ENCODE results near the gene ITGAE. TPM values are rescaled to one million over a fixed set of nuclear protein-coding genes. Genes with fewer than 3 reads are reported as not detected.
"Not testable (repeated sequence)": the region's sequence is repeated elsewhere in the genome, so short reads cannot be mapped to it uniquely, and the experiment has no call there.

The ITGAE gene
- total RNA-seq, 1 donor from 2014 or later: 8.7 TPM

DNA sequence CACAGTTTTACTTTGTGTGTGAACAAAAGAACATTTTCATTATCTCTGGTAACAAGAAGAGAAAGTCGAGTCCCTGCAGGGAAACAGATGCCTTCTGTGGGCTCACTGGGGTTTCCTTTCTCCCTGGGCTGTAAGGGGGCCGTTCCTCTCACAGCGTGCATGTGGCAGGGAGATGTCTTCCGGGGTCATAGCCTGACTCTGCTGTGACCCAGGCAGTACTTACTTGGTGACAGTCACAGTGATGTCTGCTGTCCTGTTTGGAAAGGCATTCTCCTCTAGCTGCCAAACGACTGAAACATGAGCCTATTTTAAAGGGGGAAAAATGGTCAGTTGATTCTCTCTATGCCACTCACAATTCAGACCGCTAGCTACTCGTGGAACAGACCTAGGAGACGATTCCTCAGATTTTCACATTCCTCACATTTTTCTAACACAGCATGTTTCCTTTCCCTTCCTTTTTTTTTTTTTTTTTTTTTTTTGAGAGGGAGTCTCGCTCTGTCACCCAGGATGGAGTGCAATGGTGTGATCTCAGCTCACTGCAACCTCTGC is 70.0 kb downstream of the ITGAE start:
- peak; percentile 30 for DNase-seq (ENCODE audit: low read depth)

DNA sequence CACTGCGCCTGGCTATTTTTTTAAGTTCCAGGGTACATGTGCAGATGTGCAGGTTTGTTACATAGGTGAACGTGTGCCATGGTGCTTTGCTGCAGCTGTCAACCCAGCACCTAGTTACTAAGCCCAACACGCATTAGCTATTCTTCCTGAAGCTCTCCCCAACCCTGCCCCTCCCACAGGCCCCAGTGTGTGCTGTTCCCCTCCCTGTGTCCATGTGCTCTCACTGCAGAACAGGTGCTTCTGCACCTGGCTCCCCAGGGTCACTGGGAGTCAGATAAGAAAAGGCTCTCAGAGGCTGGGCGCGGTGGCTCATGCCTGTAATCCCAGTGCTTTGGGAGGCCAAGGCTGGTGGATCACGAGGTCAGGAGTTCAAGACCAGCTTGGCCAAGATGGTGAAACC is 71.1 kb downstream of the ITGAE start:
- no peak for DNase-seq (ENCODE audit: low read depth)

DNA sequence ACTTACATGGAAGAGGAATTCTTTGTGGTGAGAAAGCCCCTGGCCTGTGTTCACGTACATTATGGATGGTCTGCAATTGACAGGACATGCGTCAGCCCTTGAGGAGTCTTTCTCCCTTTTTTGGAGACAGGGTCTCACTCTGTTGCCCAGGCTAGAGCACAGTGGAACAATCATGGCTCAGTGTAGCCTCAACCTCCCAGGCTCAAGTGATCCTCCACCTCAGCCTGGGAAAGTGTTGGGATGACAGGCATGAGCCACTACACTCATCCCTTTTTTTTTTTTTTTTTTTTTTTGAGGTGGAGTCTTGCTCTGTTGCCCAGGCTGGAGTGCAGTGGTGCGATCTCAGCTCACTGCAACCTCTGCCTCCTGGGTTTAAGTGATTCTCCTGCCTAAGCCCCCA is 72.9 kb downstream of the ITGAE start:
- DNase-seq (ENCODE audit: low read depth): not testable (repeated sequence)

DNA sequence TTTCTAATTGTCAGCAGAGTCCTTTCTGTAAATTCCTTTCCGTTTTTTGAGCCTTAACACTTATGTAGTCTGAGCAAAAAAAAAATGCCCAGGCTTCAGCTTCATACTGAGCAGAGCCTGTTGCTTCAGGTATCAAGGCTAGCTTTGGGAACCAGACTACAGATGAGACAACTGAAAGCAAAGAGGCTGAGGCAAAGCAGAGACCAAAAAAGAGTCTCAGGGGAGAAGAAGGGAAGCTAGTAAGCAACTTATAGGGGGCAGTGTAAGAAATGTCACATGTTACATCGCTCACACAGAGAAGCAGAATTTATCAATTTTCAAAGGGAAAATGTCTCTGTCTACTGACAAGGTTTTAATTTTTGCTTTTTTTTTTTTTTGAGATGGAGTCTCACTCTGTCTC is 73.9 kb downstream of the ITGAE start:
- no peak for DNase-seq (ENCODE audit: low read depth)

DNA sequence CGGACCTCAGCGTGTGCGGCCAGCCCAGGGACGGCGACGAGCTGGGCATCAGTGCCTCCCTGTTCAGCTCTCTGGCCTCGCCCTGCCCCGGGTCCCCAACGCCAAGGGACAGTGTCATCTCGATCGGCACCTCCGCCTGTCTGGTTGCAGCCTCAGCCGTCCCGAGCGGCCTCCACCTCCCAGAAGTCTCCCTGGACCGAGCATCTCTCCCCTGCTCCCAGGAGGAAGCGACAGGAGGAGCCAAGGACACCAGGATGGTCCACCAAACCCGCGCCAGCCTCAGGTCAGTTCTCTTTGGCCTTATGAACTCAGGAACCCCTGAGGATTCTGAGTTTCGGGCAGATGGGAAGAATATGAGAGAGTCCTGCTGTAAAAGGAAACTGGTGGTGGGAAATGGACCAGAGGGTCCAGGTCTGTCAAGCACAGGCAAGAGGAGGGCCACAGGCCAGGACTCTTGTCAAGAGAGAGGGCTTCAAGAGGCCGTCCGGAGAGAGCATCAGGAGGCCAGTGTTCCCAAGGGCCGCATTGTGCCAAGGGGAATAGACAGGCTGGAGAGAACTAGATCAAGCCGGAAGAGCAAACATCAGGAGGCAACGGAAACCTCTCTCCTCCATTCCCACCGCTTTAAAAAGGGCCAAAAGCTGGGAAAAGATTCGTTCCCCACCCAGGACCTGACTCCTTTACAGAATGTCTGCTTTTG is 76.5 kb downstream of the ITGAE start:
- no peak for DNase-seq (ENCODE audit: low read depth)

DNA sequence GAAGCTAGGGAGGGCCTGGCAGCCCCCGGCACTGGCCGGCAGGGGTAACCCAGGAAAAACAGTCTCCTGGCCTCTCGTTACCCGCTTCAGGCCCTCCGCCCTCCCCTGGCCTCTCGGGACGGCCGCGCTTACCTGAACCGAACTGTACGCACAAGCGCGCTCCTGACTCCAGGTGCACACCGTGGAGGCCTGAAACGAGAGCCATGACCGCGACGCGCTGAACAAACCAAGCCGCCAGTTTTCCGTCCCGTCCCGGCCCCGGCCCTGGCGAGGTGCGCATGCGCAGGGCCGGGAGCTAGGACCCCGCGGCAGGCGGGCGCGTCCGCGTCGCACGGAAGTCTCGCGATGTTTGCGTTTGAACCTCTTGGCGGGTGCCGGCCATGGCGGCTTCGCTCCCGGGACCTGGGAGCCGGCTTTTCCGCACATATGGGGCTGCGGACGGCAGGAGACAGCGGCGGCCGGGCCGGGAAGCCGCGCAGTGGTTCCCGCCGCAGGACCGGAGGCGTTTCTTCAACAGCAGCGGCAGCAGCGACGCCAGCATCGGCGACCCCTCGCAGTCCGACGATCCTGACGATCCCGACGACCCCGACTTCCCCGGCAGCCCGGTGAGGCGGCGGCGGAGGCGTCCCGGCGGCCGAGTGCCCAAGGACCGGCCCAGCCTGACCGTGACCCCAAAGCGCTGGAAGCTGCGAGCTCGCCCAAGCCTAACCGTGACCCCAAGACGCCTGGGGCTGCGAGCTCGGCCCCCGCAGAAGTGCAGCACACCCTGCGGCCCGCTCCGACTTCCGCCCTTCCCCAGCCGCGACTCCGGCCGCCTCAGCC is 77.2 kb downstream of the ITGAE start, which contains the start of gene HASPIN:
HASPIN (plus strand) TSS at position 348 of the 822 bp plus-strand sequence; CDS start at position 381, 33 bp downstream.
- DNase-seq (ENCODE audit: low read depth): peak; percentile 65

DNA sequence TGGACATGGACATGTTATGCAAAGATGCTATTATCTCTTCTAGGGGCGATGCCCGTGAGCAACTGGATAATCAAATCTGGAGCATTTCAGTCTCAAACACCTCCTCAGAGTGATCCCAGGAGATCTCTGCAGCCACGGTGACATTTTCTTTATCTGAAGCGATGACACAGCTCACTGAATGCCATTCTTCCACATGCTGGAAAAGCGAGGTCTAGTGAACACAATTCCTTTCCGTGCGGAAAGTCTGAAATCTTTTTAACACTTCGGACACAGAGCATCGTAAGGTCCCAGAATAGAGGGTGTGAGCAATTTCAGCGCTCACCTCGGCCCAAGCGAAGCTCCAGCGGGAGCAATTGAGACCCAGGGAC is 77.8 kb downstream of the ITGAE start:
- DNase-seq (ENCODE audit: low read depth): peak; percentile 25

DNA sequence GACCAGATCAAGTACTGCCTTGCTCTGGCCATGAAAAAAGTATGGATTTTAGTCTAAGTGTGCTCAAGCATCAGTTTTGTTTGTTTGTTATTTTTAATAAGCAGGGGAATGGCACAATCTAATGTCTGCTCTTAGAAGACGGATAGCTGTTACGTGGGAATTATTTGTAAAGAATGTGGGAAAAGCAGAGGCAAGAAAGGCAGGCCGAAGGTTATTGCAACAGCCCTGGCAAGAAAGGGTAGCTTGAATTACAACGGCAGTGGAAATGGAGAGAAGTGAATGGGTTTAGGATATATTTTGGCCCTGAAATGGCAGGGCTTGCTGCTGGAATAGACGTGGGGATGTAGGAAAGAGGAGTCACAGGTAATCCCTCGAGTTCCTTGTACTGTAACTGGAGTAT is 78.3 kb downstream of the ITGAE start:
- peak; percentile 10 for DNase-seq (ENCODE audit: low read depth)

DNA sequence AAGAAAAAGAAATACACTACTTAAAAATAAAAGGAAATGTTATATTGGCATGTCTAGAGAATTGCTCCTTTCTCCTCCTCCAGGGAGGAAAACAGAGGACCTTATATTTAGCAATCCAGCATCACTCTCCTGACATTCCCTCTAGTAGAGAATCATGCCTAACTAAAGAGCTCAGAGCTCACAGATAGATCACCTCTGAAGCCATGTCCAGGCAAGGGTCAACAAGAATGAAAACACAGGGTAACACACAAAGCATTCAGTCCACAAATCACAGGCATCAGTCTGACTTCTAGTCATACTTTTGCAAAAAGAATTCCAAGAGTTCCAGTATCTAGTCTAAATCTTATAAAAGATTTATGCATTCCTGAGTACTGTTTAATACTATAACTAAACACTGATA is 81.7 kb downstream of the ITGAE start:
- no peak for DNase-seq (ENCODE audit: low read depth)

DNA sequence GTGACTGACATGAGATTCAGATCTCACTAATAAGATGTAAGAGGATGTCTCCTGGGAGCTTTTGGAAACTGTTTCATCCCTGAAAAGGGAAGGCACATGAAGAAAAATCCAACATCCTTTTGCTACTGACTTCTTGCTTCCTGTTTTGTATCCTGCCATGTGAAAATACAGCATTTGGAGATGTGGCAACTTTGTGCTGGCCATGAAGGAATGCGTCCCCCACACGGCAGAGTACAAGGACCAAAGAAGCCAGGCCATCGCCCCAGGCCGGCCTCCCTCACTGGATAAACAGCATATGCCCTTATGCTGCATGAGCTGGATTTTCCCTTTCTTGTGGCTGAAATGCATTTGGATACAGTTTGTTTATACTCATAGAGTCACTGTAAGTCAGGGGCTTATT is 82.8 kb downstream of the ITGAE start:
- DNase-seq (ENCODE audit: low read depth): no peak

DNA sequence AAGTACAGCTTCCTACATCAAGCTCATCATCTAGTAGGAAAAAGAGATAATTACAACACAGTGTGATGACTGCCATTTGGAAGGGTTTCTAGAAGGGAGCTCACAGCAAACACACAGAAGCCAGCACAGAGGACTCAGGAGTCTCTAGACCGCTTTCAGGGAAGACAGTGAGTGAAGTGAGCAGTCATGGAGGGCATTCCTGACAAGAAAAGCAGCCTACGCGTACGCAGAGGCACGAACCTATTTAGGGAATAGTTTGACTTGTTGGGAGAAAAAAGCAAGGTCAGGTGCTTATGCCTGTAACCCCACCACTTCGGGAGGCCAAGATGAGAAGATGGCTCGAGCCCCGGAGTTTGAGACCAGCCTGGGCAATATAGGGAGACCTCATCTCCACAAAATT is 85.7 kb downstream of the ITGAE start:
- DNase-seq (ENCODE audit: low read depth): no peak

DNA sequence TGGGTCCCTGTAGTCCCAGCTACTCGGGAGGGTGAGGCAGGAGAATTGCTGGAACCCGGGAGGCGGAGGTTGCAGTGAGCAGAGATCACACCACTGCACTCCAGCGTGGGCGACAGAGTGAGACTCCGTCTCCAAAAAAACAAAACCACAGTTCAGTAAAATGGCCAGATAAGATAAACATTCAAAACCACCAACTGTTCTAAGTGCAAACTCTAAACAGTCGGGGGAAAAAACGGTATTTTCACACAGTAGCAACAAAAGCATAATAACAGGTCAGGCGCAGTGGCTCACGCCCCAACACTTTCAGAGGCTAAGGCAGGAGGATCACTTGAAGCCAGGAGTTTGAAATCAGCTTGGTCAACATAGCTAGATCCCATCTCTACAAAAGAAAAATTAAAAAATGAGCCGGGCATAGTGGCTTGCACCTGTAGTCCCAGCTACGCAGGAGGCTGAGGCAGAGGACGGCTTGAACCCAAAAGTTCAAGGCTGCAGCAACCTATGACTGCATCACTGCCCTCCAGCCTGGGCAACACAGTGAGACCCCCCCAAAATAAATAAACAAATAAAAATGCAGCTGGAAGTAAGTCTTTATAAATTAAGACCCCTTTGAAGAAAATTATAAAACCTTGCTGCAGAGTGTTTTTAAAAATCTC is 88.1 kb downstream of the ITGAE start:
- DNase-seq (ENCODE audit: low read depth): no peak

DNA sequence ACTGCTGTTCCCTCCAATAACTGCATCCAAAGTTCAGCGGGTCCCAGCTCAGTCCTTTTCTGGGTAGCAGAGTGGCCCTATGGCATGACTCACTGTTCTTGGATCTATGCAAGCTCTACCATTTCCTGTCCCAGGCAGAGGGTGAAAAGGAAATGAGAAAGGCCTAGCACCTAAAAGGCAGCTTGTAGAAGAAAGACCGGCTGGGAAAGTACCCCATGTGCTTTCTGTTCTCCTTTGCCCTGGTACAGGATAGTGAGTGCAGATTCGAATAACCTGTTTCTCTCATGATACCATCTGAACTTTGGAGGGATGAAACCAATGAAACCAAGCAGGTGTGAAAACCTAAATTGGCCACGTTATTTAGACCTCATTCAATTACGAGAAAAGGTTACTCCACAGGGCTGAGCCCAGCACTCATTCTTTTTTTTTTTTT is 90.0 kb downstream of the ITGAE start:
- DNase-seq (ENCODE audit: low read depth): peak; percentile 71

DNA sequence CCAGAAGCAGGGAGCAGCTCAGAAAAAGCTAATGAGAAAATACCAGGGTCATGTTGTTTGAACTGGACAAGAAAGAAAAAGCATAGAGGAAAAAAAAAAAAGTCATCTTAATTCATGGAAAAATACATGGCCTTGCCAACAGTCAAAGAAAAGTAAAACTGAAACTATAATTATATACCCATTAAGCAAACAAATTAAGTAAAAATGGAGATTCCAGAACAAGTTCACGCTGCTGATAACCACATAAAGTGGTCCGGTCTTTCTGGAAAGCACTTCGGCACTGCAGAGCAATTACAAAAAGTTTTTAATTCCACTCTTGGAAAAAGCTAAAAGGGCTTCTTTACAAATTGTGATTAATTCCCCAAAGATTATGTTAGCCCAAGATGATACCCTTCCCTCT is 92.6 kb downstream of the ITGAE start:
- no peak for DNase-seq (ENCODE audit: low read depth)

DNA sequence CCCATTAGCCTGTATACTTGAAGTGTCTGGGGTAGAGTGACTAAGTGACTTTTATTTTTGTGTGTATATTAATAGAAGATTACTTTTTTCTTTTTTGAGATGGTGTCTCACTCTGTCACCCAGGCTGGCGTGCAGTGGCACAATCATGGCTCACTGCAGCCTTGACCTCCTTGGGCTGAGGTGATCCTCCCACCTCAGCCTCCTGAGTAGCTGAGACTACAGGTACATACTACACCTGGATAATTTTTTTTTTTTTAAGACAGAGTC is 95.3 kb downstream of the ITGAE start:
- not testable (repeated sequence) for DNase-seq (ENCODE audit: low read depth)

DNA sequence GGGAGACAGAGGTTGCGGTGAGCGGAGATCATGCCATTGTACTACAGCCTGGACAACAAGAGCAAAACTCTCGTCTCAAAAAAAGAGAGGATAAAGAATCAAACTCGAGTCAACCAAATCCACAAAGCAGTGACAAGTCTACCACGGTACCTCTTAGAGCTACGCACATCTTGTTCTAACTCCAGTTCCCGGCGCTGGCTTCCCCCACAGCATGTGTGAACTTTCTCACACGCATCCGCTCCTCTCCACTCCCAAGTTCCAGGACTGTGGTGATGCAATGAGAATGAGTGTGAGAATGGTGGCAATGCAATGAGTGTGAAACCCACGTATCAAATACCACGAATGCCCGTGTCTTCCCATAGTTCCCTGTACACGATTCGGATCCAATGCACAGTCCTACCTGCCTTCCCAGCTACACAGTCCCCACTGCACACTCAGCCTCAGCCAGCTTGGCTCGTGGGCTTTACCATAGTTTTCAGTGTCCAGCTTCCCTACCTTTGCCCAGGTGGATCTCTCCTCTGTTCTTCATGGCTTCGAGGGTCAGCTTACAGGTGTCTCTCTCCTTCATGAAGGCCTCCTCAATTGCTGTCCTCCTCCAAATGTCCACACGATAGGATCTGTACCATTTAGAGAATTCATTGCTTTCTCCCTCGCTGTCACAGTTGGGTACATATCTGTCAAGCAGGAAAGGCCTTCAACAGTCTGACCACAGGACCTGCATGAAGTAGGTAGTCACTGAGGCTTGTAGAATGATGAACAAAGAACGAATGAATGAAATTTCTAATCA is 95.9 kb downstream of the ITGAE start:
- no peak for DNase-seq (ENCODE audit: low read depth)

DNA sequence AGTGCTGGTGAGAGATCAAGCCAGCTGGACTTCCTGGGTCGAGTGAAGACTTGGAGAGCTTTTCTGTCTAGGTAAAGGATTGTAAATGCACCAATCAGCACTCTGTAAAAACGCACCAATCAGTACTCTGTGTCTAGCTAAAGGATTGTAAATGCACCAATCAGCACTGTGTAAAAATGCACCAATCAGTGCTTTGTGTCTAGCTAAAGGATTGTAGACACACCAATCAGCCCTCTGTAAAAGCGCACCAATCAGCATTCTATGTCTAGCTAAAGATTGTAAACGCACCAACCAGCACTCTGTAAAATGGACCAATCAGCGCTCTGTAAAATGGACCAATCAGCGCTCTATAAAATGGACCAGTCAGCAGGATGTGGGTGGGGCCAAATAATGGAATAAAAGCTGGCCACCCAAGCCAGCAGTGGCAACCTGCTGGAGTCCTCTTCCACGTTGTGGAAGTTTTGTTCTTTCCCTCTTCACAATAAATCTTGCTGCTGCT is 98.9 kb downstream of the ITGAE start:
- not testable (repeated sequence) for DNase-seq (ENCODE audit: low read depth)

DNA sequence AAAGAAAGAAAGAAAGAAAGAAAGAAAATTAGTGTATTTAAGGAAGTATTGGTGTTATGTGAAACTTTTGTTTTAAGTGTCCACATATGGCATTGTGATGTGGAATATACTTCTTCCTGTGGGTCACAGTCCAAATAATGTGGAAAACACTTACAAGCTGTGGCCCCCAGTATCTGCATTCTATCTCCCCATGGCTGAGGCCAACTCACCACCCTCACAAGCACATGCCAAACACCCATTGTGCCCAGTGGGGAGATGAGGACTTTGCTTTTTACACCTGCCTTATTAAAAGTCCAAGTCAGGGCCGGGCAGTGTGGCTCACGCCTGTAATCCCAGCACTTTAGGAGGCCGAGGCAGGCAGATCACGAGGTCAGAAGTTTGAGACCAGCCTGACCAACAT is 101.0 kb downstream of the ITGAE start:
- DNase-seq (ENCODE audit: low read depth): no peak

DNA sequence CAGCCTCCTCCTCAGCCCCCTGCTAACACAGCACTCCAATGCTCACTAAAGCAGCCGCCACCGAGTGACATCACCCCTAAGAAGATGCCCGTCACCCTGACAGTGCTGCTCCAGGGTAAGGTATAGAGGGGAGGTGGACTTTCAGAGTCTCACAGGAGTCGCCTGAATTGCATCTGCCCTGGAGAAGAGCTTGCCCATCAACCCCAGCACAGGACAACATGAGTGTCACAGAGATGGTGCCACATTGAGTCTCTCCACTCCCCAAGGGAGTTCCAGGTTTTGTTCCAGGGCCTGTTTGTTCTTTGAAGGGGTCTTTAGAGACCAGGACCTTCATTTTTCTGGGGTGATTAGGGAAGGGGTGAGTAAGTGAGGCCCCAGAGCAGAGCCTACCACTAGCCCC is 102.8 kb downstream of the ITGAE start:
- DNase-seq (ENCODE audit: low read depth): no peak

DNA sequence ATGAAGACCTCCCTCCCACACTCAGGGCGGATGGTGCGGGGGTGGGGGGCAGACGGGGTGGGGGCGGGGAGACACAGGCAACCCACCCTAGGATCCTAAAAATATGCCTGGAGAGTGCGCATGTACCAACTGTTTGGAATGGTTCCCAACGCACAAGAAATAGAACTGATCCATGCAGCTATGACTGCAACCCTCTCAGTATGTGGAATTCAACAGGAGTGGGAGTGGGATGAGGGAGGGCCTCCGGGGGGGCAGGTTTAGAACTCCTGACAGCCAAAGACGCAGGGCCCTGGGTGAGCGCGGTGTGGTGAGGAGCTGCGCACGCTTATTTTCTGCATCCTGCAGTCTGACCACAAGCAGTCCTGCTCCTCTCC is 103.9 kb downstream of the ITGAE start:
- DNase-seq (ENCODE audit: low read depth): no peak

DNA sequence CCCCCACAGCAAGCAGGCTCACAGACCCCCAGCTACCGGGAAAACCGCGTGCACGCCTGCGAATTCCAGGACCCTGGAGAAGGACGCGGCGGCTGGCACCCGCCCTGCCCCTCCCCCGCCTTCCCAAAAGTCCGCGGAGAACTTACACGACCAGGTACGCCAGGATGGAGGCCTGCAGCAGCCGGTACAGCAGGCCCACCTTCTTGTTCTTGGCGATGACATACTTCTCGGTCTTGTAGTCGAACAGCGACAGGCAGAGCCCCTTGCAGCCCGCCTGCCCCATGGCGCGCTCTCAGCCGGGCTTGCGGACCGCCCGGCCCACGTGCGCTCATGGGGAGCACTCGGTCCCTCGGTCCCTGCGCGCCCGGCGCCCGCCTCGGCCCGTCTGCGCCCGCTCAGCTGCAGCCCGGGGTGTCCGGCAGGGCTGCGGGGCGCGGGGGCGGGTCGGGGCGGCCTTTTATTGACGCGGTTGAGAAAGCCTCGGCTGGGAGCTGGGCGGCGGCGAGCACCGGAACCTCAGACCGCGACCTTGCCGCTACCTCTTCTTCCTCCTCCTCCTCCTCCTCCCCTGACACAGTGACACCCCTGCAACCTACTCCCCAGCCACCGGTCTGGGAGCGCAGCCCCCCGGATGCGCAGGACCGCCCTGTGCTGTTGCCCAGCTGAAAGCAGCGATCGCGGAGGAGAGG is 105.1 kb downstream of the ITGAE start, which contains the start of gene P2RX5:
P2RX5 (minus strand) TSS at position 433 of the 689 bp plus-strand sequence; CDS start at position 283, 150 bp downstream.
- no peak for DNase-seq (ENCODE audit: low read depth)

Data from renal cortical epithelial cell (primary cell).